GM19468 (cell line): ENCODE results near the gene TBC1D9.
A peak's percentile ranks its signal among the peaks of the same experiment; 100 is the strongest.
"Not testable (repeated sequence)": the region's sequence is repeated elsewhere in the genome, so short reads cannot be mapped to it uniquely, and the experiment has no call there.

ENCODE experiments used
- ATAC-seq: cut with Tn5 transposase; IDR thresholded peaks from one replicate; pipeline ENCODE4 v1.9.1; 2021; ENCODE audit warnings: mild to moderate bottlenecking, moderate library complexity, moderate number of reproducible peaks; ENCODE audit not compliant: unreplicated experiment; ENCODE audit errors: extremely low read depth

Gene TBC1D9

GRCh38 chr4:140754918-140755773, 1.0 kb downstream of the TBC1D9 start:
- ATAC-seq = no peak

- no peak for ATAC-seq
Measured at GRCh38 chr4:140753329-140753728, 2.9 kb downstream of the TBC1D9 start.

GRCh38 chr4:140752291-140753068, 3.7 kb downstream of the TBC1D9 start:
- no peak for ATAC-seq

- no peak for ATAC-seq
Measured at GRCh38 chr4:140750470-140750869, 5.7 kb downstream of the TBC1D9 start.

- no peak for ATAC-seq
Measured at GRCh38 chr4:140748171-140748570, 8.0 kb downstream of the TBC1D9 start.

- ATAC-seq = not testable (repeated sequence)
Measured at GRCh38 chr4:140746546-140746945, 9.6 kb downstream of the TBC1D9 start.

- no peak for ATAC-seq
Measured at GRCh38 chr4:140744421-140744820, 11.8 kb downstream of the TBC1D9 start.

GRCh38 chr4:140743194-140743931, 12.8 kb downstream of the TBC1D9 start:
- ATAC-seq = peak; percentile 73

GRCh38 chr4:140742838-140743193, 13.4 kb downstream of the TBC1D9 start:
- no peak for ATAC-seq

- no peak for ATAC-seq
Measured at GRCh38 chr4:140740906-140741670, 15.1 kb downstream of the TBC1D9 start.

- no peak for ATAC-seq
Measured at GRCh38 chr4:140740422-140740821, 15.8 kb downstream of the TBC1D9 start.

GRCh38 chr4:140739971-140740370, 16.2 kb downstream of the TBC1D9 start:
- ATAC-seq = no peak

GRCh38 chr4:140738139-140738538, 18.0 kb downstream of the TBC1D9 start:
- ATAC-seq = no peak

GRCh38 chr4:140736669-140737343, 19.4 kb downstream of the TBC1D9 start:
- ATAC-seq = no peak

GRCh38 chr4:140735779-140736391, 20.3 kb downstream of the TBC1D9 start:
- no peak for ATAC-seq

GRCh38 chr4:140735317-140735716, 20.9 kb downstream of the TBC1D9 start:
- ATAC-seq = no peak

GRCh38 chr4:140732780-140733179, 23.4 kb downstream of the TBC1D9 start:
- no peak for ATAC-seq

- no peak for ATAC-seq
Measured at GRCh38 chr4:140729344-140730049, 26.7 kb downstream of the TBC1D9 start.
